ENCODE results near the gene PTPN1. TPM values are rescaled to one million over a fixed set of nuclear protein-coding genes. Genes with fewer than 3 reads are reported as not detected.

PTPN1 gene
- polyA plus RNA-seq, 1 donor (not counting 4 experiments of a cell fraction or from before 2014, with no cell fraction given): 61.6 TPM

GRCh38 chr20:50514035-50514337 lies 3.8 kb downstream of the PTPN1 start:
- H3K4me1 ChIP-seq (ENCODE audit: control insufficient read depth, extremely low read depth, insufficient read depth, low read length): peaks cover 56% of the 10 kb centered on the region
- H3K79me2 ChIP-seq (ENCODE audit: control insufficient read depth, insufficient read depth, low read length): peaks cover 83% of the 10 kb centered on the region
- H3K9ac ChIP-seq (ENCODE audit: control insufficient read depth, extremely low read depth, insufficient read depth, low read length): peak overlapping the region; percentile 23
- no peak overlapping the region for H2AFZ ChIP-seq (ENCODE audit: control insufficient read depth, low read length)
- peak overlapping the region; percentile 76 for H3K4me2 ChIP-seq (ENCODE audit: control insufficient read depth, extremely low read depth, insufficient read depth, low read depth, low read length)
- H3K9me3 ChIP-seq (ENCODE audit: control insufficient read depth, low read depth, low read length): no peaks in the 10 kb centered on the region
- dilution Hi-C loops (cut with MboI; ENCODE audit: extremely low pct_ligation_motif_present, low sequenced_read_pairs): no loop called here
- no peak for TF ChIP-seq EZH2 (IDR thresholded peaks at IDR 0.05; ENCODE audit: low read length)
- no peak for TF ChIP-seq CTCF (optimal IDR thresholded peaks at IDR 0.05 in 1 of 3, IDR thresholded peaks at IDR 0.05 in 1 of 3, conservative IDR thresholded peaks at IDR 0.05 in 1 of 3; ENCODE audit: extremely low read depth in 1 of 3, insufficient read depth in 2 of 3, low read length in 3 of 3)
- no peak for DNase-seq (ENCODE audit: low read depth, low spot score)
- H3K27ac ChIP-seq (ENCODE audit: control insufficient read depth, insufficient read depth, low read length): peak overlapping the region; percentile 87
- no peaks in the 10 kb centered on the region for H3K36me3 ChIP-seq (ENCODE audit: control insufficient read depth in 2 of 2, extremely low read depth in 1 of 2, insufficient read depth in 2 of 2, low read length in 2 of 2)
- peak overlapping the region in 2 of 3 experiments; percentile 50 to 53 for H3K4me3 ChIP-seq (ENCODE audit: control insufficient read depth in 2 of 3, extremely low read depth in 1 of 3, insufficient read depth in 2 of 3, low read depth in 1 of 3, low read length in 3 of 3)
- H3K9me1 ChIP-seq (ENCODE audit: control insufficient read depth, extremely low read depth, insufficient read depth, low read length): no peaks in the 10 kb centered on the region
- H4K20me1 ChIP-seq (ENCODE audit: control insufficient read depth, extremely low read depth, insufficient read depth, low read length): peaks cover 7% of the 10 kb centered on the region
- no peak for FAIRE-seq
- H3K27me3 ChIP-seq (ENCODE audit: control insufficient read depth, extremely low read depth, insufficient read depth, low read length): no peaks in the 10 kb centered on the region

DNA sequence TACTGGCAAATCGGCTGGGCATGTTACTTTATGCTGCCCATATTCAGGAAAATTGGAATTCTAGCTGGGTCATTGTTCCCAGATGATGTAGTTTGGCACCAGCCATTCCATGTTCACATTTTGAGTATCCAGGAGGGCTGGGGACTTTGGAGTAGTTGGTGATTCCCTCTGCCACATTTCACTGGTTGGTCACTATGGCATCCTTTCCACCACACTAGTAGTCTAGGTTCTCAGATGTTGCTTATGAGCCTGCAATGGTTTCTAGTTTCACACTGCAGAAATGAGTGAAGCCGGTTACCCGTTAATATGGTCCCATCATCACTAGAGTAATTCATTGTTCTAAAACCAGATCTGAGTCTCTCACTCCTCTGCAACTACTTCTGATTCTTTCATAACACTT lies 4.6 kb downstream of the PTPN1 start:
- H3K36me3 ChIP-seq (ENCODE audit: control insufficient read depth in 2 of 2, extremely low read depth in 1 of 2, insufficient read depth in 2 of 2, low read length in 2 of 2): peaks cover 0 to 3% of the 10 kb centered on the region in 2 experiments
- no peak for FAIRE-seq
- H3K4me2 ChIP-seq (ENCODE audit: control insufficient read depth, extremely low read depth, insufficient read depth, low read depth, low read length): peak overlapping the region; percentile 76
- H3K27me3 ChIP-seq (ENCODE audit: control insufficient read depth, extremely low read depth, insufficient read depth, low read length): no peaks in the 10 kb centered on the region
- H3K9me3 ChIP-seq (ENCODE audit: control insufficient read depth, low read depth, low read length): no peaks in the 10 kb centered on the region
- no peak for DNase-seq (ENCODE audit: low read depth, low spot score)
- H3K27ac ChIP-seq (ENCODE audit: control insufficient read depth, insufficient read depth, low read length): peak overlapping the region; percentile 87
- dilution Hi-C loops (cut with MboI; ENCODE audit: extremely low pct_ligation_motif_present, low sequenced_read_pairs): no loop called here
- peaks cover 91% of the 10 kb centered on the region for H3K79me2 ChIP-seq (ENCODE audit: control insufficient read depth, insufficient read depth, low read length)
- no peak overlapping the region for H3K4me3 ChIP-seq (ENCODE audit: control insufficient read depth in 2 of 3, extremely low read depth in 1 of 3, insufficient read depth in 2 of 3, low read depth in 1 of 3, low read length in 3 of 3)
- H2AFZ ChIP-seq (ENCODE audit: control insufficient read depth, low read length): no peak overlapping the region
- peaks cover 7% of the 10 kb centered on the region for H4K20me1 ChIP-seq (ENCODE audit: control insufficient read depth, extremely low read depth, insufficient read depth, low read length)
- no peaks in the 10 kb centered on the region for H3K9me1 ChIP-seq (ENCODE audit: control insufficient read depth, extremely low read depth, insufficient read depth, low read length)
- peaks cover 59% of the 10 kb centered on the region for H3K4me1 ChIP-seq (ENCODE audit: control insufficient read depth, extremely low read depth, insufficient read depth, low read length)
- TF ChIP-seq EZH2 (IDR thresholded peaks at IDR 0.05; ENCODE audit: low read length): no peak
- no peak overlapping the region for H3K9ac ChIP-seq (ENCODE audit: control insufficient read depth, extremely low read depth, insufficient read depth, low read length)

DNA sequence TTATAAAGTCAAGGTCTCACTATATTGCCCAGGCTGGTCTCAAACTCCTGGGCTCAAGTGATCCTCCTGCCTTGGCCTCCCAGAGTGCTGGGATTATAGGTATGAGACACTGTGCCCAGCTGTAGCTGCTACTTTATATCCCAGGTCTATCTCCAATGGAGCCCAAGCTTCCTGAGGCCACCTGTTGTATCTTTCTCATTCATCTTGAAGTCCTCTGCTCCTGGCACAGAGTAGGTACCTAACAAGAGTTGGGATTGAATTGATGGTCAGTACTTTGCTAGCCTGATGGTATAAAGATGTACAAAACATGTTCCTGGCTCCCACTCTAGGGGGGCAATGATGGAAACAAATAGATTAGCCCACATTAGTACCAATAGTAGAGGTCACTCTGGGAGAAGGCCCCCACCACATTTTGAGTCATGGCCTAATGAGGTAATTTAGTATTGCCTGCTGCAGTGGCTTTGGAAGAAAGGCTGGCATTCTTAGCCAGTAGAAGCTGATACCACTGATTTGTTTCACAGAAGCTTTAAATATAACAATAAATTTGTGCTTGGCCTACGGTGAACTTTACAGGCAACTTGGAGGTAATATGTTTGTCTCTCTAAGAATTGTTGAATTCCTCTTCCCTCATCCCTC lies 5.4 kb downstream of the PTPN1 start:
- H3K36me3 ChIP-seq (ENCODE audit: control insufficient read depth in 2 of 2, extremely low read depth in 1 of 2, insufficient read depth in 2 of 2, low read length in 2 of 2): peaks cover 0 to 3% of the 10 kb centered on the region in 2 experiments
- dilution Hi-C loops (cut with MboI; ENCODE audit: extremely low pct_ligation_motif_present, low sequenced_read_pairs): no loop called here
- no peak overlapping the region for H3K4me3 ChIP-seq (ENCODE audit: control insufficient read depth in 2 of 3, extremely low read depth in 1 of 3, insufficient read depth in 2 of 3, low read depth in 1 of 3, low read length in 3 of 3)
- H3K4me1 ChIP-seq (ENCODE audit: control insufficient read depth, extremely low read depth, insufficient read depth, low read length): peaks cover 65% of the 10 kb centered on the region
- no peak overlapping the region for H3K9ac ChIP-seq (ENCODE audit: control insufficient read depth, extremely low read depth, insufficient read depth, low read length)
- FAIRE-seq (no peak), DNase-seq (ENCODE audit: low read depth, low spot score) (no peak)
- peaks cover 7% of the 10 kb centered on the region for H4K20me1 ChIP-seq (ENCODE audit: control insufficient read depth, extremely low read depth, insufficient read depth, low read length)
- TF ChIP-seq EZH2 (IDR thresholded peaks at IDR 0.05; ENCODE audit: low read length) (no peak), CTCF (optimal IDR thresholded peaks at IDR 0.05 in 1 of 3, IDR thresholded peaks at IDR 0.05 in 1 of 3, conservative IDR thresholded peaks at IDR 0.05 in 1 of 3; ENCODE audit: extremely low read depth in 1 of 3, insufficient read depth in 2 of 3, low read length in 3 of 3) (no peak)
- H3K4me2 ChIP-seq (ENCODE audit: control insufficient read depth, extremely low read depth, insufficient read depth, low read depth, low read length): peak overlapping the region; percentile 74
- H2AFZ ChIP-seq (ENCODE audit: control insufficient read depth, low read length): no peak overlapping the region
- H3K27ac ChIP-seq (ENCODE audit: control insufficient read depth, insufficient read depth, low read length): peak overlapping the region; percentile 10
- no peaks in the 10 kb centered on the region for H3K9me3 ChIP-seq (ENCODE audit: control insufficient read depth, low read depth, low read length)
- H3K79me2 ChIP-seq (ENCODE audit: control insufficient read depth, insufficient read depth, low read length): peaks cover 95% of the 10 kb centered on the region
- H3K27me3 ChIP-seq (ENCODE audit: control insufficient read depth, extremely low read depth, insufficient read depth, low read length): no peaks in the 10 kb centered on the region
- H3K9me1 ChIP-seq (ENCODE audit: control insufficient read depth, extremely low read depth, insufficient read depth, low read length): no peaks in the 10 kb centered on the region

Measured in keratinocyte (primary cell).